ENCODE results near the gene TMEM181.

- TF ChIP-seq ZNF274 (IDR thresholded peaks at IDR 0.05; ENCODE audit: low read depth, low read length) (no peak), YY1 (IDR thresholded peaks at IDR 0.05; ENCODE audit: insufficient read depth, insufficient read length) (no peak)
Observed at GRCh38 chr6:158589366-158589765, 29.5 kb downstream of the TMEM181 start.

All from NT2/D1 (cell line).